KBM-7 (cell line): ENCODE data around the gene LRRTM4.

Source experiments
- DNase-seq: peaks from one replicate; pipeline ENCODE4 v3.0.0-alpha.2; 2015
- in situ Hi-C: fragments of 300-500 bp; cut with MboI; formaldehyde crosslinking; loops from 2 replicates; pipeline ENCODE4 v1.14.3; 2020; ENCODE audit warnings: low sequenced_read_pairs, low pct_unique_long_range_greater_than_20kb, mixed read lengths

Gene LRRTM4

DNA sequence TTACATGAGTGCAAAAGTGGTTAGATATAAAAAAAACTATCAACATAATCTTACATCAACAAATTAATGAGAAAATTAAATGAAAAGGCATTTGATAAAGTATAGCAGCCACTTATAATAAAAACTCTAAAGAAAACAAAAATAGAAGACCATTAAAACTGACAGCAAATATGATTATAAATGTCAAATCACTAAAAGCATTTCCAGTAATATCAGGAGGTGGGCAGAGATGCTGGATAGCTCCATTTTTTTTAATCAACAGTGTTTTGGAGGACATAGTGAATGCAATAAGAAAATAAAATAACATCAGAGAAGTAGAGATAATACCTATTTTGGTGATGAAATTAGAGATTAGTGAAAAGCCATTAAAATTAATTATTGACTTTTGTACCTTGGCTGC, 173.4 kb downstream of the LRRTM4 start:
- no peak for DNase-seq
- in situ Hi-C loops = no loop called here

GRCh38 chr2:77336013-77336412, 186.2 kb downstream of the LRRTM4 start:
- in situ Hi-C loops = no loop called here
- DNase-seq = no peak

DNA sequence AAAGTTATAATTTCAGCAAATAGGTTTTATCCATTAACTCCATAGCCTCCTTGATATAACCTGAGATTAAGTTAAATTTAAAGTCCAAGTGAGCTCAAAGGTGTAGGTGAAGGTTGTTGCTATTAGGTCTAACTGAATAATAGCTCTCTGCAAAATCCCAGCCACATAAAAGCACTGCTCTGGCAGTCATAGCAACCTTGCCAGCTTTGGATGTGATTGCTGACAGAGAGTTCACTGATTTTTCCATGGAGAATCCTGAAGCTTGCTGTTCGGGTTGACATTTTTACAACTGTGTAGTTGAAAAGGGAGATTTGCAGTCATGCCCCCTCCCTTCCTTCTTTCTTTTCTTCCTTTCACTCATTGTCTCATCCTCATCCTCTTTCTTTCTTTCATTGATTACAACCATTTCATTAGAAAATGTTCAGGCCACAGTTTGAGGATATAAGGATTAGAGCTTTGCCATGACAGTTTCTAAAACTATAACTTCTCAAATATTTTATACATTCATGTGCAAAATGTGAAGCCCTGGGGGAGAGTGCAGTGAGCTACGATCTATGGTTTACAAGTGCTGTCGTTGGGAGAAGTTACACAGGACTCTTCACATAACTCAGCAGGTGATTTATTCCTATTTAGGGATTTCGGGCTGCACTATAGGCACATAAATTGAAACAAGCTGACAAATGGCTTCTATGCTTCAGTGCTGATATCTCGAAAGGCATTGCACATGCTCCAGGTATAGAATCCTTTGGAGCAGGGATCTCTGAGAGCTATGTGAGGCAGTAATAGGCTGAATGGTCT, 193.8 kb downstream of the LRRTM4 start:
- DNase-seq = no peak
- in situ Hi-C loops = no loop called here

DNA sequence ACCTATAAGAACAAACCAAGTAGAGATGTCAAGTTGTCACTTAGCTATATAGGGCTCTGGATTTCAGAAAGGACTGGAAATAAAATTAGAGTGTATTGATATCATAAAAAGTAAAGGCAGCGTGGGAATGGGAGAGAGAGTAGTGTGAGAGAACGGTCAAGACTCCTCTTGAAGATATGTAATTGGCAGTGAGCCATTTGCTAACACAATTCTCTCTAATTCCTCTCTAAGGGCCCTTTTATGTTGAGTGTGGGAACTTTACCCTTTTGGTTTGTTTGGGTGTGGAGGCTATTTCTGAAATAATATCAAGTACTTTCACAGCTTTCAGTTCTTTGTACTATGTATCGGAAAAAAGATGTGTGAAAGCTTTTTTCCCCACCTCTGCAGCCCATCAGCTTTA, 196.8 kb downstream of the LRRTM4 start:
- in situ Hi-C loops = no loop called here
- no peak for DNase-seq

- no peak for DNase-seq
- in situ Hi-C loops = no loop called here
Measured at GRCh38 chr2:77322431-77322830, 199.7 kb downstream of the LRRTM4 start.

DNA sequence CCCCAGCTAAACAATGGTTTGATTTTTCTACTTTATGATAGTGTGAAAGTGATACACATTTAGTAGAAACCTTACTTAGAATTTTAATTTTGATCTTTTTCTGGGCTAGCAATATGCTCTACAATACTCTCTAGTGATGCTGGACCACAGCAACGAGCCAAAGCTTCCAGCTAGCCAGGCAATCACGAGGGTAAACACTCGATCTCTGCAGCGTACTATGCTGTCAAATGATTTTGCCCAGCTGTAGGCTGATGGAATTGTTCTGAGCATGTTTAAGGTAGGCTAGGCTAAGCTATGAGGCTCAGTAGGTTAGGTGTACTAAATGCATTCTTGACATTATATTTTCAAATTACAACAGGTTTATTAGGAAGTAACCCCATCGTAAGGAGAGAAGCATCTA, 207.5 kb downstream of the LRRTM4 start:
- DNase-seq = no peak
- in situ Hi-C loops = no loop called here

DNA sequence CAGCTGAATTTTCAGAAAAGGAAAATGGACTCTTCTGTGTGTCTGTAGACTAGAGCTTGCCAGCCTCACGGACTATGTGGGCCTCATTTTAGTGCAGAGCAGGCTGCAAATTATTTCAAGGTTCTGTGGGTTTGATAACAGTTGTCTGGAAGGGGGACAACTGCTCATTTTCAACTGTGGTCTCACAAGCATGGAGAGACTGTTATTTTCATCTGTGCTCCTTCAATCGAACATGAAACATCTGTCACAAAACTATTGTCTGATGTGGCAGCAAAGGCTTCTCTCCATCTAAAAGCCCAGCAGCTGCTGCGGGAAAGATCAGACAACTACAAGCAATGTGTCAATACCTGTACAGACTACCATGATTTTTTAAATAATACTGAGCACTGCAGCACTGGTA, 211.8 kb downstream of the LRRTM4 start:
- in situ Hi-C loops = no loop called here
- DNase-seq = no peak

DNA sequence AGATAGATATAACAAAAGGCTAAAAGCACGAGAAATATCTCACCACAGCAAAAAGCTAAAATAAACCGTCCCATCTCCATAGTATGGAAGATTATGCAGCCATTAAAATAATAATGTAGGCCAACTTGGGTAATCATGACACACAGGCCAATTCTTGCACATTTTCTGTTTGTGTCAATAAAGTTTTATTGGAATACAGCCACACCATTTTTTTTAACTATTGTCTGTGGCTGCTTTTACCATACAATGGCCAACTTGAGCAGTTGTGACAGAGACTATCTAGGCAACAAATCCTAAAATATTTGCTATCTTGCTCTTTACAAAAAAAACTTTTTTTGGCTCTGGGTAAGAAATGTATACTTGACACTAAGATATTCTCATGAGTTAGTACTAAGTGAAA, 212.5 kb downstream of the LRRTM4 start:
- in situ Hi-C loops = no loop called here
- no peak for DNase-seq

DNA sequence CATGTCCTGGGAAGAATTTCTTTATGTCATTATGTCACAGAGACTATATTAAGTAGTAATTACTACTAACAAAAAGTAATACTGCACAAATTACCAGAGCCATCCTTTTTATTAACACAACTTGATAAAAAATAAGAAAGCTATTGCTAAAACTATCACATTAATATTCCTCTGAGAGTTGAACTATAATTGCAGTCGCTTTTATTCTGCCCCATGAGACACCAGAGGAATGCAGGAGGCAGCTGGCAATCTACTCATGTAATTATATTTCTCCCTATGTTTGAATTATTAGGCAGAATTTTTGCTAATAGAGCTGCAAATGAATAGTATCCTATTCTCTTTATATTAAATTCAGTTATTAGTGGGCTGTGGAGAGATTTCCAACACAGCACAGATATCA, 220.7 kb downstream of the LRRTM4 start:
- DNase-seq = no peak
- in situ Hi-C loops = no loop called here

DNA sequence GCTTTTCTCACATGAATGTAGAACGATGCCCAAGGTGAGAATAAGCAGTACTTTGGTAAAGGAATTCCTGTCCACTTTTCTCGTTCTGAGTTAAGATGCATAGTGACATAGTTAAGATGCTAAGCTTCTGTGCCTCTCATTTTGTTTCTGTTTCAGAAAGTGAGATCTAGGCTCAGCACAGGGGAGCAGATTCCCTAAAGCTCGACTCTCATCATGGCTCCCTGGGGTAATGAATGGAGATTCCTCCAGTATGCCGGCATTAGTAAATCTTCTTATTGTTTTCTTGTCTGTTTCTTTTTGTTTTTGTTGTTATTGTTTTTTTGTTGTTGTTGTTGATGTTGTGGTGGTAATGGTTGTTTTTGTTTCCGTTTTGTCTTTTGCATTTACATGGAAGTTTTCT, 225.4 kb downstream of the LRRTM4 start:
- in situ Hi-C loops = no loop called here
- no peak for DNase-seq

DNA sequence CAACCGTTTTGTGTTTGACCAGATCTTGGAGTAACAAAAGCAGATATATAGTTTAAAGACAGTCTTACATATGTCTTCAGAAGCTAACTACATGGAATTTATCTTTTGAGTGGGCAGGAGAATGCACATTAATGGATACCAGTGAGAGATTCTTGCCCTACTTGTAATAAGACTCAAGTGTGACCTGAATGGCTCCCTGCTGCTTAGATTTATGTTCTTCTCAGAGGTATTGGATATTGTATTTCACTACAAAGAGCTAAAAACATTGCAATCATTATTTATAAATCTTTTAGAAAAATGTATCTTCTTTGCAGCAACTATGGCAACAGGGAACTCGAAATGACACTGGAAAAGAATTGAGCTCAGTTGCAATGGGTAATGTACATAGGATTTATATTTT, 227.7 kb downstream of the LRRTM4 start:
- DNase-seq = no peak
- in situ Hi-C loops = no loop called here

- in situ Hi-C loops = no loop called here
- DNase-seq = no peak
Measured at GRCh38 chr2:77284353-77284752, 237.8 kb downstream of the LRRTM4 start.

- DNase-seq = no peak
- in situ Hi-C loops = no loop called here
Measured at GRCh38 chr2:77271262-77271661, 250.9 kb downstream of the LRRTM4 start.

GRCh38 chr2:77270433-77270832, 251.7 kb downstream of the LRRTM4 start:
- DNase-seq = no peak
- in situ Hi-C loops = no loop called here

DNA sequence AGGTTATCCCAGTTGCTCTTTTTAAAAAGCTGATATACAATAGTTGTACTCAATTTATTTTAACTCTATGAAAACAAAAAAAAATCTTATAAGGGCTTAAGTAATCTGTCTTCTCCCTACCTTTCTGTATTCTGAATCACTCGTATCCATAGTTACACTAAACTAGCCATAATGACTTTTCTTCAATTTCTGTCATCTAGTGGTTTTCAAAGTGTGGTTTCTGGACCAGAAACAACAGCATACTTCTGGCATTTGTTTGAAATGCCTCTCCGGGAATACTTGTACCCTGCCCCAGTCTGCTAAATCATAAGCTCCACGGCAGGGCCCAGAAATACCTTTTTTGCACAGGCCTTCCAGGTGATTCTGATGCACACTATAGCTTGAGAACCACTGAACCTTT, 253.6 kb downstream of the LRRTM4 start:
- in situ Hi-C loops = no loop called here
- no peak for DNase-seq

DNA sequence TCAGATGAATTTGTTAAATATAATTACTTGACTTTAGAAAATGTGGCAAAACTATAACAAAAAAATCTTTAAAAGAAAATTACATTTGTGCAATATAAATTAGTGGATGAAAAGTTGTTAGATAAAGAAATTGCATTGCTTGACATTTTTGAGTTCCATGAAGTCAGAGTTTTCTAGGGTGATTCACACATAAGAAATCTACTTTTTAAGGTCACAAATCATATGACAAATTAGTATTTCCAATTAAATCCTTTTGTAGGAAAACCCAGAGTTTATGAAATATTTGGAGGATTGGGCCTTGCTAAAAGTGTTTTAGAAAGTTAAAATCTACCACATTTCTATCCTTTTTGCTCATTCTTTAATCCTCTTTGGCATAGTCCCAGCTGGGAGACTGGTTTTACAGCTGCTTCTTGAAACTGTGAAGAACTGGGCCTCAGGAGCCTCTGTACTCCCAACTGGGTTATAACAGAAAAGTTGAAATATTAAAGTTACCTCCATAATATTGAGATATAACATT, 289.2 kb downstream of the LRRTM4 start:
- in situ Hi-C loops = no loop called here
- DNase-seq = no peak

DNA sequence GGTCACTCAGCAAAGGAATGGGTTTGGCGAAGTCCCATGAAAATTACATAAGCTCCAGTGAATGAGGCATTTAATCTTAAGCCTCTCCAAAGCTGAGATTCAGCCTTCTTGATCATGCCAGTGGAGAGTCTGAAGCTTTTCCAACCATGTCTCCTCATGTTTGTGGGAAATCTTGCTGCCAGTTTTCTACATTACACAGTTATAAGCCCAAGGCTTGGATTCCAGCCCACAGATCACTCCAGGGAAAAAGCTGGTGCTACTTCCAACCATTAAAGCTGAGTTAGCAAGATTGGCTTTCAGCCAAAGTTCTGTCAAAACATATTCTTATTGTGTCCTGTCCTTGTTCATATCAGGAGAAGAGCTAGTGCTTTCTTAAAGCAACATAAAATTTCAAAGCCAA, 293.8 kb downstream of the LRRTM4 start:
- DNase-seq = no peak
- in situ Hi-C loops = no loop called here

GRCh38 chr2:77210725-77211124, 311.5 kb downstream of the LRRTM4 start:
- no peak for DNase-seq
- in situ Hi-C loops = no loop called here

GRCh38 chr2:77207331-77207730, 314.8 kb downstream of the LRRTM4 start:
- in situ Hi-C loops = no loop called here
- no peak for DNase-seq

DNA sequence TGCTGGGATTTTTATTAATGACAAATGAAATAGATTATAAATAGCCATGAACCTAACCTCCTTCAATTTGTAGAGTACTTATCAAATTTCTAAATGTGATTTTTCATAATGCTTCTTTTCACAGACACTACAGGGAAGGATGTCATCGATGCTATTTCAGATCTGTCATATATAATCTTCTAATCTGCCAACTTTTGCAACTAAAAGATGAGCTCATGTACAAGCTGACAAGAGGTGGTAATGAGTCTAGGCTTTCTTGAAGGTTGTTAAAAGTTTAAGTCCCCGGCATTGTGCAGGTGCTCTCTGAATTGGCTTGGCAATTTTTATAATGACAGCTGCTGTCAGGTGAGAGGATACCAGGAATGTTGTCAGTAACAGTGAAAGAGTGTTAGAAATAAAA, 320.4 kb downstream of the LRRTM4 start:
- in situ Hi-C loops = no loop called here
- DNase-seq = no peak

DNA sequence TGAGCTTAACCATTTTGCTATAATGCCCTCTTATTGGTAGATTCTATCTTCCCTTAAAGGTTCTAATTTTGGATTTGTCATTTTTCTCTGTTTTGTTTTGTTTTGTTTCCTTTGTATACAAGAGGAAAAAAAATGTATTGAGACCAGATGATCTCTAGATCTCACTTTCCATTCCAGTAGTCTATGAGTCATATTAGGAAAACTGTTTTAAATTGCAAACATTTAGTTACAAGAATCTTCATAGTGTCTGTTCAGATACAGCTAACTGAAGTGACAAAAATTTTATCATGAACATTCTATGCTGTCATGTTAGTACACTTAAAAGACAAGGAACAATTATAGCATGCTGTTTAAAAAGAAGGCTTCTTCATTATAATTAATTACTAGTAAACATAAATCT, 322.8 kb downstream of the LRRTM4 start:
- DNase-seq = no peak
- in situ Hi-C loops = no loop called here
